Measurements from ENCODE around the gene CES1. TPM values are rescaled to one million over a fixed set of nuclear protein-coding genes. Genes with fewer than 3 reads are reported as not detected.
"Not testable (repeated sequence)": the region's sequence is repeated elsewhere in the genome, so short reads cannot be mapped to it uniquely, and the experiment has no call there.

Gene CES1
- total RNA-seq, 1 donor: 0.09 TPM

DNA sequence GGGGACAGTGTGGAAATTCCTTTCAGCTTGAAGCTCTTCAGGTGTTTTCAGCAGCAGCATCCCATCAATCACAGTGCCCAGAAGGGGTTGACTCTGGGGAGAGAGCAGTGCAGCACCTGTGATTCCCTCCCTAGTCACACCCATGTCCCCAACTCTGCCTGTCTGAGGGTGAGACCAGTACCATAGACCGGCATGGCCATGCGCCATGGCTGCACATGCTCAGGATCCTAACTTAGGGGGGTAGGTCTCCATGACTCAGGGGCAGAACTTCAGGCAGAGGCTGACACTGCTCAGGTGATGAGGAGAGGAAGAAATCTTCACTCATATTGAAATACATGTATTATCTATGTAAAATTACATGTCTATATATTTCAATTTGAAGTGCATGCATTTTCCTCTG, 19.9 kb downstream of the CES1 start:
- DNase-seq (ENCODE audit: low read depth): no peak
- H3K4me3 ChIP-seq (ENCODE audit: low read depth, low read length): no peak overlapping the region
- TF ChIP-seq, protein P1, sequence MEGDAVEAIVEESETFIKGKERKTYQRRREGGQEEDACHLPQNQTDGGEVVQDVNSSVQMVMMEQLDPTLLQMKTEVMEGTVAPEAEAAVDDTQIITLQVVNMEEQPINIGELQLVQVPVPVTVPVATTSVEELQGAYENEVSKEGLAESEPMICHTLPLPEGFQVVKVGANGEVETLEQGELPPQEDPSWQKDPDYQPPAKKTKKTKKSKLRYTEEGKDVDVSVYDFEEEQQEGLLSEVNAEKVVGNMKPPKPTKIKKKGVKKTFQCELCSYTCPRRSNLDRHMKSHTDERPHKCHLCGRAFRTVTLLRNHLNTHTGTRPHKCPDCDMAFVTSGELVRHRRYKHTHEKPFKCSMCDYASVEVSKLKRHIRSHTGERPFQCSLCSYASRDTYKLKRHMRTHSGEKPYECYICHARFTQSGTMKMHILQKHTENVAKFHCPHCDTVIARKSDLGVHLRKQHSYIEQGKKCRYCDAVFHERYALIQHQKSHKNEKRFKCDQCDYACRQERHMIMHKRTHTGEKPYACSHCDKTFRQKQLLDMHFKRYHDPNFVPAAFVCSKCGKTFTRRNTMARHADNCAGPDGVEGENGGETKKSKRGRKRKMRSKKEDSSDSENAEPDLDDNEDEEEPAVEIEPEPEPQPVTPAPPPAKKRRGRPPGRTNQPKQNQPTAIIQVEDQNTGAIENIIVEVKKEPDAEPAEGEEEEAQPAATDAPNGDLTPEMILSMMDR (IDR thresholded peaks at IDR 0.05; ENCODE audit: insufficient read depth, low read length): no peak

DNA sequence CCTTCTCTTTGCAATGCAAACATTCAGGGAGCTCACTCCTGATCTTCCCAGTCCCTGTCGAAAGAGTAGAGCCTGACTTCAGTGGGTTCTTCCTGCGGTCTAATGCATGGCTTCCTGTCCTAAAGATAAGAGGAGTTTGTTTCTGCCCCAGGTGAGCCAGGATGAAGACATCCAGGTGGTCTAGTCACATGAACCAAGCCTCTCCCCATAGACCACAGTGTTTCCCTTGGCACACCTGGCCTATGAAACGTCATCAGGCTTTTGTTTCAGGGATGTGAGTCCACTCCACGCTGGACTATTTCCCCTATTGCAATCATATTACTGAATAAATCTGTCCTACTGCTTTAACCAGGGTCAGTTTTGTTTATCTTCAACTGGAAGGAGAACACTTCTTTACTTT, 21.1 kb downstream of the CES1 start:
- no peak for DNase-seq (ENCODE audit: low read depth)
- TF ChIP-seq, protein P1 (IDR thresholded peaks at IDR 0.05; ENCODE audit: insufficient read depth, low read length): no peak
- H3K4me3 ChIP-seq (ENCODE audit: low read depth, low read length): no peak overlapping the region

DNA sequence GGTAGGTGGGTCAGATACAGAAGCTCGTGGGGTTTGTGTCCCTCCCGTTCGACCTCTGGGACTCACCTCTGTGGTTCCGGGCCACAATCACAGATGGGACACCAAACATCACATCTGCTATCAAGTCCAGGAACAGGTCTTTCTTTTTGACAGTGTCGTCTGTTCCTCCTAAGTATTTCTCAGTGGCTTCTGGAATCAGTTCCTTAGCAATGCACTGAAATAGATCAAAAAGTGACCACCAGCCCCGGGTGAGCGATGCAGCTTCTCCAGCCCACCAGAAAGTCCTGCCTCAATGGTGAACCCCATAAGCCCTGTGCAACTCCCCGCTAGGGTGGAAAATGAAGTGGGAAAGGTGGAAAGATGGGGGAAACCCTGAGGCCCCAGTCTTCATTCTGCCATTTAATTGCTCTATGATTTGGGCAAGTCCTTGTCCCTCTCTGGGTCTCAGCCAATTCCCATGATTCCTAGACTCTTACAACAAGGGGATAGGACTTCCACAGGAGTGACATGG, 22.4 kb downstream of the CES1 start:
- TF ChIP-seq, protein P1 (IDR thresholded peaks at IDR 0.05; ENCODE audit: insufficient read depth, low read length): no peak
- DNase-seq (ENCODE audit: low read depth): no peak
- no peak overlapping the region for H3K4me3 ChIP-seq (ENCODE audit: low read depth, low read length)

DNA sequence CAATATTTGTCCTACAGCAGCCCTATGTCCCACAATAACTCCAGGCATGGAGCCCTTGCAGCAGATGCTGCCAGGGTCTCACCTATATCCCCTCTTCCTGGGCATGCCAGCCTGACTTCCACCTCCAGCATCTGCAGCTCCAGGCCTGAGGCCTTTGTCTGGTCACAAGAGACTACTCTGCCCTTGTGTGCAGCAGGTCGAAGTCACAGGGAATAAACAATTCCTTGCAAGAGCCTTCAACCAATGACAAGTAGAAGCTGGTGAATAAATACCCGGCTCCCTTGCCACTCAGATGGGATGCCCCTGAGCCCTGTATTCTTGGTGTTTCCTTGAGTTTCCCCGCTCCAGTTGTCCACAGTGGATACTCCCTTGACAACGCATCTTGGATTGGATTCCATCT, 23.0 kb downstream of the CES1 start:
- no peak overlapping the region for H3K4me3 ChIP-seq (ENCODE audit: low read depth, low read length)
- DNase-seq (ENCODE audit: low read depth): no peak
- TF ChIP-seq, protein P1 (IDR thresholded peaks at IDR 0.05; ENCODE audit: insufficient read depth, low read length): no peak

DNA sequence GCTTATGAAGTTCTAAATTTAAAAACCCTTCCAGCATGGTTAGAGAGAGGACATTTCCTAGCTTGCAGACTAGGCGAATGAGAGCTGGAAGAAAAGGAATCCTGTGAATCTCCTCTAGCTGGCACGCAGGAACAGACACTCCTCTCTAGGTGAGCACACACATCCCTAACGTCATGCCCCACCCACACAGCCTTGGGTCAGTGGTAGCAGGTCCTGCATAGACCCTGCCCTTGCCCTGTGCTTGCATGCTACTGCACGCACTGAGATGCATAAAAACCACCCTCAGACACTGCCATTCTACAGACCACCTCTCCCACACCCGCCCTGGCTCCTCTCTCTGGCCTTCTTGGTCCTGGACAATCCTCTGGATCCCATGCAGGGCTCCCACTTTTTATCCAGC, 23.5 kb downstream of the CES1 start:
- H3K4me3 ChIP-seq (ENCODE audit: low read depth, low read length): no peak overlapping the region
- TF ChIP-seq, protein P1 (IDR thresholded peaks at IDR 0.05; ENCODE audit: insufficient read depth, low read length): no peak
- DNase-seq (ENCODE audit: low read depth): no peak

DNA sequence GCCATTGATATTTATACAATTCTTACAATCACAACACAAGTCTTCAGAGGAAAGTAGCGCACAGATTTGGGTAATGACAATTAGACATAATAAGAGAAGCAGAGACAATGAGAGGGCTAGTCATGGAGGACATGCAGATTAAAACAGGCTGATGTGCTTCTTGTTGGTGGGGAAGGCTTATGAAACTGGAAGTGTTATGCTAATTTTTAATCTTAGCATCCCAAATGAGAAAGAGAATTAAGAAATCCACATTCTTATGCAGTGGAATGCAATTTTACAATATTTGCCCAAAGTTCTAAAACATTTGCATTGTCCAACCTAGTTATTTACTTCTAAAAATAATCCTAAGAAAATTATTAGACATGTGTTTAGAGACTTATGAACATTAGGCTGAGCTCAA, 24.6 kb downstream of the CES1 start:
- not testable (repeated sequence) for DNase-seq (ENCODE audit: low read depth); H3K4me3 ChIP-seq (ENCODE audit: low read depth, low read length)

DNA sequence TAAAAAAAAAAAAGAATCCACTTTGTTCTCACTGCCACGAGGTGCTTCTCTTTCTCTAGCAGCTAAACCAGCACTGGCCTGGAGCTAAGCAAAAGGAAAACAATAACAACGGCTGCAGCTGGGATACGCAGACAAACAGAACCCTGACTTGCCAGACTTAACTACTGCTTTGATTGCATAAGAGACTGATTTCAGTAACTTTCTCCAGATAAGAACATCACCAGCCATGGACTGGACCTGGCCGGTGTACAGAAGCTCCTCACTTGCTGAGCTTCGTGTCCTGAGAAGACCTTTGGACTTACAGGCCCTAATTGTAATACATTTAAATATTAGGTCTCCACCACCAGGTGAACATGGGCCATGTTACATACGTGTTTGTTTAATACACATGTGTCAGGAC, 27.8 kb downstream of the CES1 start:
- DNase-seq (ENCODE audit: low read depth); H3K4me3 ChIP-seq (ENCODE audit: low read depth, low read length): not testable (repeated sequence)

DNA sequence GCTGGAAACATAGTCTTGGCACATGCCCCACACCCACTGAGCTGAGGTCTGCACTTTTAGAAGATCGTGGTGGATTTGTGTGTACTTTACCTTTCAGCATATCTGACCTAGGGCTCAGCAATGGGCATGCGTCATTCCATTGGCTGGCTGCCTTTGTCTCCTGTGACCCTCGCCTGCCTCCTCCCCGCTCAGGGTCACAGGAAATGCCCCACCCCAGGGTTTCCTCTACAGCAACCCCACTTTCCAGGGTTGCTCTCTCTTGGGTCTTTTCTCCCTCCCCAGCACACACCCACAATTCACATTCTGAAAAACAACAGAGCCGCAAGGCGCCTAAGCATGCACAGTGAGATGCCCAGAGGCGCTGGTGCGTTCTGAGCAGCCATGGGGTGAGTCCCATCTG, 29.2 kb downstream of the CES1 start:
- H3K4me3 ChIP-seq (ENCODE audit: low read depth, low read length): not testable (repeated sequence)

DNA sequence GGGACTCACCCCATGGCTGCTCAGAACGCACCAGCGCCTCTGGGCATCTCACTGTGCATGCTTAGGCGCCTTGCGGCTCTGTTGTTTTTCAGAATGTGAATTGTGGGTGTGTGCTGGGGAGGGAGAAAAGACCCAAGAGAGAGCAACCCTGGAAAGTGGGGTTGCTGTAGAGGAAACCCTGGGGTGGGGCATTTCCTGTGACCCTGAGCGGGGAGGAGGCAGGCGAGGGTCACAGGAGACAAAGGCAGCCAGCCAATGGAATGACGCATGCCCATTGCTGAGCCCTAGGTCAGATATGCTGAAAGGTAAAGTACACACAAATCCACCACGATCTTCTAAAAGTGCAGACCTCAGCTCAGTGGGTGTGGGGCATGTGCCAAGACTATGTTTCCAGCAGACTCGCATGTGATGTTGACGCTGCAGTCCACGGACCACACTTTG, 39.9 kb downstream of the CES1 start:
- DNase-seq (ENCODE audit: low read depth); H3K4me3 ChIP-seq (ENCODE audit: low read depth, low read length): not testable (repeated sequence)

More for the DNA sequence above, 29.2 kb downstream of the CES1 start:
- not testable (repeated sequence) for DNase-seq (ENCODE audit: low read depth)

DNA sequence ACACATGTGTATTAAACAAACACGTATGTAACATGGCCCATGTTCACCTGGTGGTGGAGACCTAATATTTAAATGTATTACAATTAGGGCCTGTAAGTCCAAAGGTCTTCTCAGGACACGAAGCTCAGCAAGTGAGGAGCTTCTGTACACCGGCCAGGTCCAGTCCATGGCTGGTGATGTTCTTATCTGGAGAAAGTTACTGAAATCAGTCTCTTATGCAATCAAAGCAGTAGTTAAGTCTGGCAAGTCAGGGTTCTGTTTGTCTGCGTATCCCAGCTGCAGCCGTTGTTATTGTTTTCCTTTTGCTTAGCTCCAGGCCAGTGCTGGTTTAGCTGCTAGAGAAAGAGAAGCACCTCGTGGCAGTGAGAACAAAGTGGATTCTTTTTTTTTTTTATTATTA, 41.4 kb downstream of the CES1 start:
- not testable (repeated sequence) for H3K4me3 ChIP-seq (ENCODE audit: low read depth, low read length); DNase-seq (ENCODE audit: low read depth)

DNA sequence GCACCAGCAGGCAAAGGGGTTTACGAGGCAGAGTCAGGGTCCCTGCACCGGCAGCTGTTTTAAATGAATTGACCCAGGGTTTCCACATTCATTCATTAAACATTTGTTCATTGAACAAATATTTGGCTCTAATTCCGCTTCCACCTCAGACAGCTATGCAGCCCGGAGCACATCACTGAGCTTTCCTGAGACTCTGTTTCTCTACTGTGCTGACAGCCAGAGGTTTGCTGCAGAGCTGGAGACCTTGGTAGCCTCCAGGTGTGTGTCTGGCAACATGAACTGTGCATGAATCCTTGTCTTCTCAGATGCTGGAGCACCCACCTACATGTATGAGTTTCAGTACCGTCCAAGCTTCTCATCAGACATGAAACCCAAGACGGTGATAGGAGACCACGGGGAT, 42.7 kb downstream of the CES1 start:
- not testable (repeated sequence) for H3K4me3 ChIP-seq (ENCODE audit: low read depth, low read length); DNase-seq (ENCODE audit: low read depth)

DNA sequence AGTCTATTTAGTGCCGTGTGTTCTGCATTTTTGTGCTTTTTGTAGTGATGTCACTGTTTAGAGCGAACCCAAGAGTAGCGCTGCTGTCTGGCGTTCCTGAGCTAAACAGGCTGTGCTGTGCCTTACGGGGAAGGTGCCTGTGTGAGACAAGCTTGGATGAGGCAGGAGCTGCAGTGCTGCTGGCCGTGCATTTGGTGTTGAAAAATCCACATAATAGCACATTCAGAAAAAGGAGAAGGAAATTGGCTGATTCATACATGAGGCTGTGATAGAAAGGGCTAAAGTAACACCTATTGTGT, 50.2 kb downstream of the CES1 start:
- H3K4me3 ChIP-seq (ENCODE audit: low read depth, low read length); DNase-seq (ENCODE audit: low read depth): not testable (repeated sequence)

DNA sequence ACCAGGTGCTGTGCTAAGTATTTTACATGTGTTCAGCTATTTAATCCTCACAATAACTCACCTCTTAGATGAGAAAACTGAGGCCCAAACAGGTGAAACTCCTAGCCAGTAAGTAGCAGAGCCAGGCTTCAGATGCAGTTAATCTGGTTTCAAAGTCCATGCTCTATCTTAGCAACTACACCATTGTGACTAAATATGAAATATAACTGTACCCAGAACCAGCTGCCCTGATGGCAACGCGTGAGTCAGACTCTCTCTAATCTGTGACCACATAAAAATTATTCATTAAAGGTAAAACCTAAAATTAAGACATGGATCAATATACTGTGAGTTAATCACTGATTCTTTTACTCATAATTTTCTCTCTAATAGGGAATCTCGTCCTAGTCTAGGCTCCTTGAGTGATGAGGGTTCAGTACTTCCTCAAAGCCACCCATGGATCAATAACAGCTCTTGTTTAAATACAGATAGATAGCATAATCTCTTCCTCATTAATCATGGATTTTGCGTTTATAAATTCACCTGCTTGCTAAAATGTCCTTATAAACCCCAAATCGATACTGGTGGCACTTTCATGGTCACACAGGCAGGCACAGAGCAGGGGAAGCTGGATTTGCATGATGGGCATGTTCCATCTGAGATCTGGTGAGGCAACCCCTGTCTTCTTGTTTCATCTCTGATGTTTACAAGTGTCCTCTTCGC, 50.7 kb downstream of the CES1 start:
- not testable (repeated sequence) for DNase-seq (ENCODE audit: low read depth); H3K4me3 ChIP-seq (ENCODE audit: low read depth, low read length)
